Stimulated activated CD8-positive, alpha-beta memory T cell treated with anti-CD3 and anti-CD28 coated beads, Interleukin-4, amount 100 ng/mL, for 24 hours (primary cell): ENCODE data around the gene SPINK6.

Source experiments
- DNase-seq: peaks from one replicate; pipeline ENCODE4 v3.0.0-alpha.2; 2020; ENCODE audit warnings: low read depth

The SPINK6 gene

DNA sequence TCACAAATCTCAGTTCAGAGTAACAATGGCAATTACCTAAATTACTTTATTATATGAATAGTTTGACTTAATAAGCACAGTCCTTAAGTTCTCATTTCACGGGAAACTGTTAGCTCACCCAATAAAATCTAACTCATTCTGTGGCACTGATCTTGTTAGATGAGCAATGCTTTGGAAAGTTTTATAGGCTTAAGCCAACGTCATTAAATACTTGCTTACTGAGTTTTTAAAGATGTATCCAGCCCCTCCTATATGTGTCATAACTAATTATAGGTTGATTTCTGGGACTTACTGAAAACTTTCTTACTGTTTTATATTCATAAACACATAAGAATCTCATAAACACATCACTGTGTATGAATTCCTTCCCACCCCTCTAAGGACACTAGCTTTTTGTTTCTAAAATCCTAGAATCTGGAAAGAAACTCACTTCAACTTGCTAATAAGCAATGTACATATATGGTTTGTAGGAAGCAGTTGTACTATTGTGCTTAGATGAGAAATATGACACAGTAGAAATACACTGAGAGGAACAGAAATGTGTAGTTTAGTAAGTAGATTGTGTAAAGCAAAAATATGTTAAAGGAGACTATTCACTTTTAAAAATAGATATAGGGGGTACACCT lies 21.4 kb downstream of the SPINK6 start:
- DNase-seq, result no peak

DNA sequence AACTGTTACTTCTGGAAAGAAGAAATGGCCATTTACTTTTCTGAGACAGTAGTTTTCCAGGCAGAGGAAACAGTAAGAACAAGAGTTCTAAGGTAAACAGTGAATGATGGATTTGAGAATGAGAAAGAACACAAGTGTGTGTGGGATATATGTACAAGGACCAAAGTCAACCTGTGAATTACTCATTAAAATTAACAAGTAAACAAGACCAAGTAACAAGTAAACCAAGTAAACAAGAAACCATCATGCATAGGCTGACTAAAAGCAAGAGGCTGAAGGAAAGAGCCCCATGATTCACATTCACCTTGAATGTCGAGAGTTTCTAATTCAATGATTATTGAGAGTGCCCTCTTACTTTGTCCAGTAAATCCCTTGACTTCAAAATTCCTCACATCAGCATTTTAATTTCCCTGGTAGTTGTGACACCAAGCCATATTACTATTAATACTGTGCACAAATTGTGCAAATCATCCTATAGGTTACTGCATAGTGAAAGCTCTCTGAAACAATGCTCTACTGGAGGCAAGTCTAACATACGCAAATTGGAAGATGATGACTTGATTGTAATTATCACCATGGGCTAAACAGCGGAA lies 25.6 kb downstream of the SPINK6 start:
- DNase-seq, result no peak

DNA sequence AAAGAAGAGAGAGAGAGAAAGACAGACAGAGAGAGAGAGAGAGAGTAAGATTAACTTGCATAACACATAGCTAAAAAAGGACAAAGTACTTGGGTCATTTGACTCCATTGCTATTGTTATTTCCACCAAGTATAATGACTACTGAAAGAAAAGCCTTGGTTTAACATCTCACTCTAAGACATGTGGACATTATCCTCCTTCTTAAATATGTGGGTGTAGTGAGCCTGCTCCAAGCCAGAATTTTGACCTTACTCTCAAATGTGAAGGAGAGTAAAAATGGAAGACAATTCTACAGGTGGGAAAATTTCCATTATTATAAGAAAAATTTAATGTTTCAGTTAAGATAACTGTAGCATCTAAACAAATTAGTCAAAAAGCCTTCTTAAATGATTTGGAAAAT lies 27.0 kb downstream of the SPINK6 start:
- DNase-seq, result no peak

DNA sequence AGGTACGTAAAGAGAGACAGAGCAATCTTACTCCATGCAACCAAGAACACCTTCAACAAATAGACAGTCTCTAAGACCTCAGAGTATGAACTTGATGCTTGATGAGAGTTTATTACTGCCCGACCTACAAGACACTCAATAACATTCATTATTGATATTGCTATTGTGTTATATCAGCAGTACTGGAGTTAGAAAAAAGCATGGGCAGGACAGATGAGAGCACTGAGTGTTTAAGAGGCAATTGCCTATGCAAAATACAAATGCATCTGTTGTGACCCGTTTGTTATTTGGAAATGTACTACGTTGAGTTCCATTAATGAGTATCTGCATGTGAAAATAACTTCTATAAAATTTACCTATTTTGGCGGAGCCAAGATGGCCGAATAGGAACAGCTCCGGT lies 27.4 kb downstream of the SPINK6 start:
- DNase-seq, result no peak

DNA sequence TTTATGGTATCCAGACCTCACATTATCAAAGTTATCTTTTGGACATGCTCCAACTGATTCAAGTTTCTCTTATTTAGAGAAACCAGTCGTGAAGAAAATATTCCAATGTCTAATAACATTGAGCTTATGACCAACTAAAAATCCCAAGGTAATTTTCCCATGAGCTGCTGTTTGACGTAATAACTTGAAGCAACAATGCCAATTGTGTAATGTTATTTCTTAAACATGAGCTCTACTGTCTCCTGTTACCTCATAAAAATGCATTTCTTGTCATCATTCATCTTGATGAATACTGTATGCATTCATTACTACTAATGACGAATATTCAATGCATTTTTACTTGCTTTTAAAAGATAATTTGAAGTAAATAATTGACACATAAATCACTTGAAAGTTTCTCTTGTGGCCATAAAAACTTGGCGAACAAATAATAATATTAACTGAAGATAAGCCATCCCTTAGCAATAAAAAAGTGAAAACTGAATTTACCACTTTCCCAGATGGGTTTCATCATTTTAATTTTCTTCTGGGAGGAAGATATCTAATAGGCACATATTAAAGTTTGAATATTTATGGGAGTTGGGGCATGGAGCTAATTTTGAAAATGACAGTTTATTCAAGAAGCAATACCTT lies 35.1 kb downstream of the SPINK6 start:
- DNase-seq, result no peak

DNA sequence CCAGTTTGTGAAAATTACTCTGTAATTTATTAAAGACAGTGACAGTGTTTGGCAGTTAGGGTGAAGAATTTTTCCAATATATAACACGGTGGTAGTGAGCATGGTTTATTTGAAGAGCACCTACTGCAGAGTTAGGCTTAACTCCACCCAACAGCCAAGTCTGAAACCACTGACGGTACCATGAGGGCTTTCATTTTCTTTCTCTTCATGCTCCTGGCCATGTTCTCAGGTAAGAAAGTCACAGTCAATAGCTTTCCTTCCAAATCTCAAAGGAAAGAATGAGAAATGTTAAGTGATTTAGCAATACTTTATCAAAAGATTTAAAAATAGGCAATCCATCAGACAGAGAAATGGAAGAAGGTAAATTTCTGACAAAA lies 35.6 kb downstream of the SPINK6 start, which contains the start of gene MARCOL:
Gene MARCOL, plus strand, starts transcription at position 108 of the 377 bp plus-strand sequence. Its CDS starts 73 bp downstream, at position 181.
- DNase-seq, result no peak

DNA sequence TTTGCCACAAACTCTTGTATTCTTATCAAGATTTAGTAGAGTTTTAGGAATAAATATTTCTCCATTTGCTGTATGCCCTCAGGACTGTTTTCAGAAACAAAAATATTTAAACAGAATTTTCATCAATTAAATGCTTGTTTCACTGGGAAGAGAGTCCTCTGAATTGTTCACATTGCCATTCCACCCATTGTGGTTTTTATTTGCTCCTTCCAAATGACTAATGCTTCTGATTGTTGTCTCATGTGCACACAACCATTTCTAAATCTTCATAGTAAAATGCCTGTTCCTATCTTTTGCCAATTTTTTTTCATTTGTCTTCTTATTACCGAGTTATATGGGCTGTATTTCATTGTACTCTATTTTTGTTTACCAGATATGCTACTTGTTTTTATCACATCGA lies 46.1 kb downstream of the SPINK6 start:
- DNase-seq, result no peak

DNA sequence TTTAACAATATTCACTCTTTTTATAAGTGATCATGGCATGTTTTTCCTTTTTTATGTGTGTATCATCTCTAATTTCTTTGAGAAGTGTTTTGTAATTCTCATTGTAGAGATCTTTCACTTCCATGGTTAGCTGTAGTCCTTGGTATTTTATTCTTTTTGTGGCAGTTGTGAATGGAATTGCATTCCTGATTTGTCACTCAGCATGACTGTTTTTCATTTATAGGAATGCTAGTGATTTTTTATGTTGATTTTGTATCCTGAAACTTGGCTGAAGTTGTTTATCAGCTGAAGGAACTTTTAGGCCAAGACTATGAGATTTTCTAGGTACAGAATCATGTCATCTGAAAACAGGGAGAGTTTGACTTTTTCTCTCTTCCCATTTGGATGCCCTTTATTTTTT lies 52.6 kb downstream of the SPINK6 start:
- no peak for DNase-seq

DNA sequence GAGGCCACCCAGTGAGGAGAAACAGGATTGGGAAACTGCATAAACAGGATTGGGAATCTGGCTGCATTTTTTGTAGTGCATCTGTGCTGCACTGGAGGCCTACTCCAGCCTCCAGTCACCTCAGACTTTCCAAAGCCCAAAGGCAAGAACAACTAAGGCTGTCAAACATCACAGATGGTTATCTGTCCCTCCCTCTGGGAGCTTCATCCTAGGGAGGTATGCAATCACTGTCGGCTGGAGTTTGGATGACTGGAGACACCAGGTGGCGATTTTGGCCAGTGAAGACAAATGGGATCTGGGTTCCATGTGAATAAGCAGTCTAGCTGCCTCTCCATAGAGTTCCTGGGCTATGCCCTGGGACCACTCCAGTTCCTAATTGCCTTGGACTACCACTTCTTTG lies 56.4 kb downstream of the SPINK6 start:
- DNase-seq, result no peak

DNA sequence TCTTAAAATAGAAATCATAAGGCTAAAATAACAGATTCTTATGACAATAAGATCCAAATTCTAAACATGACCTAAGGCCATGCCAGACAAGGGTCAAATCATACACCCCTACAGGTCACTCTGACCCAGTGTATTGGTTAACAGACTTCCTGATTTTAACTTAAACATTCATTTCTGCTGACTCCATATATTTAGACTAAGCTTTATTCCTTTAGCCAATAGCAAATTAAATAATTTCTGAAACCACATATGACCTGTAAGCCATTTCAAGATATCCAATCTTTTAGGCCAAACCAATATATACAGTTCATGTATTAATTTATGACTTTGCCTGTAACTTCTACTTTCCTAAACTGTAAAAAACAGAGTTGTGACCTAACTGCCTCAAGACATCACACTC lies 58.4 kb downstream of the SPINK6 start:
- DNase-seq, result no peak
